ENCODE measurements around the gene RIOX2.
"Not testable (repeated sequence)": the region's sequence is repeated elsewhere in the genome, so short reads cannot be mapped to it uniquely, and the experiment has no call there.

Gene RIOX2

DNA sequence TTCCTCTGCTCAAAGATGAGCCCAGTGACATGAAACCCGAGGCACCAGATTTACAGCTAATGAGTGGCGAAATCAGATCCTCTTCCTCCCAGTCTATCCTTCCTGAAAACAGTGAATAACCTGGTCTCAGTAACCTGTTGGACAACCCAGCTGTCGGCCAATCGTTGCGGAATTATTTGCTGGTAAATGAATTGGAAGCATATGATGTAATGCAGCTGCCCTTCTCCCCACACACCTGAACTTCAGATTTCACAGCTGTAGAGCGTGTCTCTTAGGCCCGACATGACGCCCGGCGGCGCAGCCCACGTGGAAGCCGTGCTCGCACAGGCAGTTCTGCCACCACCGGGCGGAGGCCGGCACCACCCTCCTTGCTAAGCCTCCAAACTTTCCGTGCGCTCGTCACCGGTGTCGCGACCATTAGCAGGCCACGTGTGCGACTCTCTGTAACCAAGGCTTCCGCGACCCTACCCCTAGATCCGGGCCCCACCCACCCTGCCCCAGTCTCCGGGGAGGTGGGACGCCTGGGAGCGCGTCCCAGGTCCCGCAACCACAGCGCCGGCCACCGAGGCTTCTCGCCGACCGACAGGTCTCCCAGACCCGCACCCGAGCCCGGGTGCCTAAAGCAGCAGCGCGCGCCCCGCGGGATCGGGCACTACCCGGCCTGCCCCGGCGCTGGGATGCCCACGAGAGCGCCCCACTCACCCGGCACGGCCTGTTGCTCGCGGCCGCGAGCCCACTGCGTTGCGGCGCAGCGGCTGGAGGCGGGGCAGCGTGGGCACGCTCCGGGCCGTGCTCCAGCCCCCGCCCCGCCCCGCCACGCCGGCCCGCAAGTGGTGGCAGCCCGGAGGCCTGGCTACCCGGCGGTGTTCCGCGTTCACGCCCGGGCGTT is at the start of gene RIOX2:
Gene RIOX2 (minus strand): TSS at position 753 of the 889 bp plus-strand sequence. CDS start 4,838 bp downstream, outside the sequence.
- peak; percentile 62 for DNase-seq

DNA sequence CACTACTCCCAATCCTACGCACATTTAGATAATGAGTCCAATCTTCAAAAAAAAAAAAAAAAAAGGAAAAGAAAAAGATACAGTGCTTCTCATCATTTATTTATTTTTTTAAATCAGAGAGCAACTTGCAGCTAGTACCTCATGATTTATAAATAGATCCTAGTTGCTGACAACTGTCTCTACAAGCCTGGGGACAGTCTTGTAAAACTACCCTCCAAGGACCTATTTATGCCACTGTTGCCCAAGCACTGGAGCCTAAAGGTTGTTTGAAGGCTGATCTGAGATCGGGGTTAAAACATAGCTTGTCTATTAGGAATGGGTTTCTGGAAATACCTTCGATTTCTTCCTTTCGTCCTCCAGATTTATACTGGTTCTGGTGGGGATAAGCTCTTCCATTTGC is 48.2 kb upstream of the RIOX2 start:
- no peak for DNase-seq

DNA sequence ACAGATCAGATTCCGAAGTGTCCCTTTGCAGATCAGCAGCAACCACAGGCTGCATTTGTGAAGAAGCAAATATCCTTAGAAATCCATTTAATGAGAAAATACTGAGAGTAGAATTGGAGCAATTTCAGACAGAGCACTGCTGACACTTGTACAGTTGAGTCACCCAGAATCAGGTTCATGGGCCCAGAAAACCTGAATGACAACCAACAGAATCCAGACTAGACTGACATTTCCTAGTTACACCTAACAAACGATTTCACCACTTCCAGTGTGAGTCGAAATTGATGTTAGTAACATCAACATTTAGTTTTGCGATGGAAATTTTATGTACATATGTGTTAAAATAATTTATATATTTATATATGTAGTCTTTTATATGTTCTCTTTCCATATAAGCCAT is 46.1 kb upstream of the RIOX2 start:
- DNase-seq = no peak

DNA sequence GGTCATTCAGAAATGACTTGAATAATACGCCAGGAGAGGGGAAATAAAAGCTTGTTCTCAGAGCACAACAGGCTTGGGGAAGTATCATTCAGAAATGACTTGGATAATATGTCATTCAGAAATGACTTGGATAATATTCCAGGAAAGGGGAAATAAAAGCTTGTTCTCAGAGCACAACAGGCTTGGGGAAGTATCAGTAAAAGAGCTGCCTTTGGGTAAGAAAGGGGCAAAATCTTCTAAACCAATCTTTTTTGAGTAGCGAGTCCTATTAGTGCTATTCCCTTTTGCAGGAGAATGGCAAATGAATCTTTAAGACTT is 42.0 kb upstream of the RIOX2 start:
- DNase-seq = no peak

DNA sequence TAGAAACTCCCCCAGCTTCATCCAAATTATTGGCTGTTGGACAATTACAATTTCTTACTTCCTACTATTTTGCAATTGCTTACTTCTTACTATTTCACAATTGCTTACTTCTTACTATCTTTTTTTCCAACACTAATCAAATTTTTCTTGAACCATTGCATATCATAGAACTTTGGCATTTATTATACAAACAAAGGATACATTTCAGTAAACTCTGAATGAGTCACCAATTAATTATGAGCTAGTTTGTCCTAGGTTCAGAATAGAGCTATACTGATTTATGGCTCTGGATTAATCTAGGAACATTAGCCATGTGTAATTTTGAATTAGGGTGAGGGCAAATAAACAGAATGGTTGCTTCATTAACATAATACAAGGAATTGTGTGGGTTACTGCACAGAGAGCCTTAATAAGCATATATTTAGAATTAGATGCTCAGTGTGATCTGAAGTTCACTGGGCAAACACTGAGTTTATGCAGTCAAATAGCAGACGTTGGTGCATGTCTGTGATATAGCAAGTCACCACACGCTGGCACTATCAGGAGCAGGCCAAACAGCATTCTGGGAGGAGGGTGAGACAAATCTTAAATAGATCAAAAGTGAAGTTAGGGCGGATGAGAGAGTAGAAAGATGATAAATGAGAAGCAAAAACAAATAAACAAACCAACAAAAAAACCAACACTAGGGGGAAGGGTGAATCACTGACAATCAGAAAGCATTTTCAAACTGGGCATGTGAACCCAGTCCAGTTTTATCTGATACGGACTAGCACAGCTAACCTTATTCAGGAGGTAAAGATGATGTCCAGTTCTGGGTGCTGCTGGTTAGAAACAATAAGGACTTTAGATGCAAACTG is 41.4 kb upstream of the RIOX2 start:
- DNase-seq = no peak

DNA sequence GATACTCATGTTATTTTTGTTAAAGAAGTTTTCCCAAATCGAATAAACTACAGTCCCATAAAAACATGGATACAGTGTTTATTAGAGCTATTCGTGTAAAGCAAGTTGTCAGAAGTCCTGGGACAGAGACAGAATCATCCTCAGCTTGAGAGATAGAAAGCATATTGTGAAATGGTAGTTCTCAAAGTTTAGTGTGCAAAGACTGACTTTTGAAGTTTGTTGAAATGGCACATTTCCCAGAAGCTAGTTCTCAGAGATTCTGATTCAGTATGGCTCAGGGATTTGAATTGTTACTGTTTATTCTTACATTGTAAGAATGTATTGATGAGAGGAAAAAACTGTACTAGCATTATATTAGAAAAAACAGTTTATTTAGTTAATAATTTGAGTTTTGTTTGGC is 40.7 kb upstream of the RIOX2 start:
- no peak for DNase-seq

DNA sequence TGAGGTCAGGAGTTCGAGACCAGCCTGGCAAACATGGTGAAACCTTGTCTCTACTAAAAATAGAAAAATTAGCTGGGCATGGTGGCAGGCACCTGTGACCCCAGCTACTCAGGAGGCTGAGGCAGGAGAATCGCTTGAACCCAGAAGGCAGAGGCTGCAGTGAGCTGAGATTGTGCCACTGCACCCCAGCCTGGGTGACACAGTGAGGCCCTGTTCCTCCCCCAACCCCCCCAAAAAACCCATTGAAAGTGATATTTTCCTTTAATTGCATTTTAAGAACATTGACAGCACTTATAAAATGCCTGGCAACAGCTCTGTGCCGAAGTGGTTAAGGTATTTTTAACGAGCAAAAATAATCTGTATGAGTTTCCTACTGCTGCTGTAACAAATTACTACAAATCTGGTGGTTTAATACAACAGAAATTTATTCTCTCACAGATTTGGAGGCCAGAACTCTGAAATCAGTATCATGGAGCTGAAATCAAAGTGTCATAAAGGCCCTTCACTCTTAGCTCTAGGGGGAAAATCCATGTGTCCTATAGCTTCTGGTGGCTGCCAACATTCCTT is 38.7 kb upstream of the RIOX2 start:
- not testable (repeated sequence) for DNase-seq

DNA sequence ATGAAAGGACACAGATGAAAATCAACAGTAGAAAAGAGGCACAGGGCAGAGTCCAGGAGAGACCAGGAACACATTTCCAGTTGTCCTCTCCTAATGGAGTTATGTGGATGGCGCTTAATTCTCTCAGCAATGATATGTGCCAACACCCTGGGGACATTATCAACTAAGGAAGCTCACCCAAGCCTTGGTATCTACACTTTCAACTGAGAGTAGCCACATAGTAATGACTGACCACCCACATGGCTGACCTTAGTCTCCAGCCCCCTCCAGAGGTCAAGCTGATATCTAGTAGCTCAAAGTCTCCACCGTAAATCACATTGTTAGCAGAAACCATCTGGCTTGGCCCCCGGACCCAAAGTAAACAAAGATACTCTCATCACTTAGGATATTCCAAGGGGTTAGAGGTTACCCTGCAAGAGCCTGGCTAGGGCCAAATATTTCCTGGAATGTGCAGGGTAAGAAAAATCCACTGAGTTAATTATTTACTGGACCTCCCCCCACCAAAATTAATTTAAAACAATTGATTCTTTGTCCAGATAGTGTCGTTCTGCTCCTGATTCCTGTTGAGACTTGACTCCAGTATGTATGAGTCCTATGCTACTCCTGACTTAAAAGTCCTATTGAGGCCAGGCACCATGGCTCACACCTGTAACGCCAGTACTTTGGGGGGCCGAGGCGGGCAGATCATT is 38.1 kb upstream of the RIOX2 start:
- no peak for DNase-seq

DNA sequence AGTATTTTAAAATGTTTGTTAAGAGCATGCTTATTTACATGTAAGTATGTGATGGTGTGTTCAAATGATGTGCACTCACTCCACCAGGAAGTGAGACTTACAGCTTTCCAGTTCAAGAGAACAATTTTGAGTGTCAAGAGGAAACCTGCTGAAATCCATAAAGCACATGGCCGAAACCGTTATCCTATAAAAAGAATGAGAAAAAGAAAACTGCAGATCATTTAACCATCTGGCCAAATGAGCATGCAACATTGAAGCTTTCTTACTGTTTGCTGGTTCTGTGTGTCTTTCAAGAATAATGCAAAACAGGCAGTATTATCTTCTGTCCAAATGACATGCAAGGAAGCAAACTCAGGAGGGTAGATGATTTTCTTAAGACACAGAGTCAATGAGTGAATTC is 36.6 kb upstream of the RIOX2 start:
- no peak for DNase-seq

DNA sequence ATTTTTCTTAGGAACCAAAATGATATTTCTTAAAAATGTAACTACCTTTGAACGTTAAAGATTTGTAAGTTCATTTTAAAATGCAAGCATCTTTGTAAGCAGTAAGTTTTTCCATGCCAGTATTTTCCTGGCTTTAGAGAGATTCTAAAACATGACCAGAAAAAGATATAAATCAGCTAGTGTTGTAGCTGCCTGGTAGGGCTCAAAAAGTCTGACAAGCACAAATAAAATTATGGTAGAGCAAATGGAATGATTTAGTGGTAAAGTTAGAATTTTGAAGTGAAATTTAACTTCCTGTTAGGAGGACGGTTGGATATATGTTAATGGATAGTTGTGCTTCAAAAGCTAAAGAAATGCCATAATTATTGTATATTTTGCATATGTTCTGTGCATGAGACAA is 33.2 kb upstream of the RIOX2 start:
- DNase-seq = no peak

DNA sequence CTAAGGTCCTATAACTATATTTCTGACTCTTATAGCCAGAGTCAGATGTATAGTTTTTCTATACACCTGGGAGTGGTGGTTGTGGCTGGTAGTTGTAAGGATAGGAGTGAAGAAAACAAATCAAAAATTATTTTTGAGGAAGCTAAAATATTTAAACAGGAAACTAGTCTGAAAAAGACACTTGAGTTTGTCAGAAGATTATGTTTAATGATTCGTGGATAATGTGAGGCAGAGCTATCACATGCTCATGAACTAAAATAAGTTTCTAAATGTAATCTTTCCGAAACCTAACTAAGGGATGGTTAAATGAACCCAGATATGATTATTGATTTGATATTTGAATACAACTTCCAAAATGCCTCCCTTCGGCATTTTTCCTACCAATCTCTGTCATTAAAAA is 32.5 kb upstream of the RIOX2 start:
- no peak for DNase-seq

DNA sequence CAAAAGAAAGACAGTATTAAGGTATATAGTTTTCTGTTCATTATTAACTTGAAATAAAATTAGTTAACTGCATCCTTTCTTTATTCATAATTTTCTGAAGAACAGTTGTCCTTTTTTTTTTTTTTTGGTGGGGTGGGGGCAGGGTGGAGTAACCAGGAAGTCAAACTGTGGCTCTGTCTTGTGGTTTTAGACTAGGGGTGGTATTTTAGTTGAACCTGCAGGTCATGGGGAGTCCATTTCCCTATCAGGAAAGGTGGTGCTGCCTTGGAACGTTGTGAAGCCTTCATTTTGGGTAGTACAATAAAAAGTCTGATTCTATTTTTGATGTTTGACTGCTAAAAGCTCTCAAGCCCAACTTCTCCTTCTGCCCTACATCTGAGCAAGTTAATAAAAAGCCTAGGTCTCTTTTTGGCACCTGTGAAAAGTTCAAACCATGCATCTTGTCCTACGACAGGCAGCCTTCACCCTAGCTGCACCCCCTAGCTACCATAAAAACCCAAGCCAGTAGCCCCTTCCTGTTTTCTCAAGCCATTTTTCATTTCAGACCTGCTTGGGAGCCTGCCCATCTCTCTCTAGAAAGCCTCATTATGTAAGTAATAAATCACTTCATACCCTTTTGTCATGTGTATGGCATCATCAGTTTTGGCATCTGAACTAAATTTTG is 31.2 kb upstream of the RIOX2 start:
- no peak for DNase-seq

DNA sequence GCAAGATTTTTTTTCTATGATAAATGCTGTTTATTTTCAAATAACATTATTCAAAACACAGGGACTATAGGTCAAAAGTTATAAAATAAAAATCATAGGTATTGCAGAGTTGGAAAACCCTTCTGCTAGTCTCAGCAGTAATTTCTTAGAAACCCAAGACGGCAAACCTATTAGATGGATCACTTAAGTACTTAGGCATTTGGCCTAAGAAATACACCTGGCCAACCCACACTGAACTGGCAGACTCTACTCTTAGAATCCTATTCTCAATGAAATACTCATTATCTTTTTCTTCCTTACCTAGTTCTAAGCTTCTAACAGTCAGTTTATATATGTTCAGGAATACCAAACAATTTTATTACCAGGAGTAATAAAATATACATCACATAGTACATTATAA is 30.5 kb upstream of the RIOX2 start:
- DNase-seq = no peak

DNA sequence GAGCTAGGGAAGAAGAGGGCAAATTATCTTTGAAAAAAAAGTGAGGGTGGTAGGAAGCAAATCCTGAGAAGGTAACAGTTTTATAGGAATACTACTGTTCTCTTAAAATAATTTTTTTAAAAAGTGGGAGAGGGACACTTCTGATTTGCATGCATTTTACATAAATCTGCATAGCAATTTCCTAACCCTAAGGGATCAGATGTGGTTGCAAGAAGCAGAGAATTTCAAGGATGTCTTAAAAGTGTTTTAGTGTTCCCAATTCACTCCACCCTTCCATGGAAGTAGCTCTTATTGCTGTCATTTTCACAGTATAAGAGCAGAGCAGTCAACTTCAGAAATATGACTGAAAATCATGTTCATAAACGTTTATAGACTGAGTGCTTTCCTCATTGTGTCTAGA is 27.8 kb upstream of the RIOX2 start:
- no peak for DNase-seq

DNA sequence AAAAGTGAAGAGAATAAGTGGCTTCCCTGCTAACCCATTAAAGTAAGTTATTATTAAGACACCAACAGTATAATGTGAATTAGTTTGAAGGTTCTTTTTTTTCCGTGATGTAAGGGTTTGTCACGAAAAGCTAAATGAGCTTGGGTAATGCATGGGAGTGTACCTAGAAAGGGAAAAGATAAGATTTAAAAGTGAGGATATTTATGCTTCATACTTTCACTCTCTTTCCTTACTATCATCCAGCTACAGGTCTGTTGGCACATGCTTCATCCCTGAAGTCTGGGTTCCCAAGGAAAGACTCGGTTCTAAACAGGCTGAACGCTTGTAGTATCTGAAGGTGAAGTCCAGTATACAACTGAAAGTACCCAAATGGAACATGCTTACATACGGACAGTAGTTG is 26.9 kb upstream of the RIOX2 start:
- no peak for DNase-seq

DNA sequence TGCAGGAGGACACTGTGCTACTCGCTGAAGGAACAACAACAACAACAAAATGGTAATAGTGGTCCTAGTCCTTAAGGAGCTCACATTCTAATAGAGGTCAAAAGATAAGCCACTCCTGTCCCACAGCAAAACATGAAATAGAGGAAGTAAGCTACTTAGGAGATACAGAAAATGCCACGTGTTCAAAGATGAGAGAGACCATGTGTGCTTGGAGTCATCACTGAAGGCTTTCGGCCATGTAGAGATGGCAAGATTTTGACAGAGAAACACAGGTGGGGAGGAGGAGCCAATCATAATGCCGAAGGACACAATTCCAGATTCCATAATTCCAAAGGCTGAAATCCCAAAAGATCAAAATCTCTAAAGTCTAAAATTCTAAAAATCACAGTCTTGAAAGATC is 24.8 kb upstream of the RIOX2 start:
- DNase-seq = no peak

DNA sequence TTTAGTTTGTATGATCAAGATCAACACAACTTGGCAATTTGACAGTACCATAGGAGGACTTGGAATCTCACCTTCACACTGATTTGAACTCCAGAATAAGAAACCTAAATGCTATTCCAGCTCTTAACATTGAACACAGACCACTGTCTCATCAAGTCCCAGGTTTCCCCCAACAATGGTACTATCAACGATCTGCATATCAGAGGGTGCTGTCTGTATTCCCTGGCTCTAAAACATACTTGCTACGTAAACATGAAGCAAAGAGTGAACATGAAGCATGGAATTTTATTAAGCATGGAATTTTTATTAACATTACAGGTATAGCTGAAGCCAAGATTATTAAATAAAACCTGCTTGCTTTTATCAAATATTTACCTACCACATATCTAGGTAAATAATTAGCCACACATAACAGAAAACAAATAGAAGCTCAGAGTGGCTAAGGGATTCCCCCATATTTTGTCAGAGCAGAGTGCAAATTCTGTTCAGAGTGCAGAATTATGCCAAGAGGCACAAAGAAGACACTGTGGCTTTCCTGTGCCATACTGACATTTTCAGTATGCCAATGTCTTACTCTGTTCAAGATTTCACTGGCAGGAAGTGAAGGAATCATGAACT is 22.2 kb upstream of the RIOX2 start:
- no peak for DNase-seq

DNA sequence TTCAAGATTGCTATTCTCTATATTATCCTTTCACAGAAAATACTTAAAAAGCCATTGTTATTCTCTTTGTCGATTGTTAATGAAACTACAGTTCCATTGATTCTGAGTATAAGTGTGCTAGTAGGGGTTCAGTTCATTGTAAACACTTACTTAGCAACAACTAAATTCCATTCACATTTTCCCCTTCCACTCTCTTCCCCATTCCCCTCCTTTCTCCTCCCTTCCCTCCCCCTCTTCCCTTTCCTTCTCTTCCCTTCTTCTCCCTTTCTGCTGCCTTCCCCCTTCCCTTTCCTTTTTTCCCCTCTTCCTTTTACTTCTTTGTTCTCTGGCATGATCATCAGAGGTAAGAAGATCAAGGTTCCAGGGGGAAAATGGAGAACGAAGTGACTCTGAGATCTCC is 21.3 kb upstream of the RIOX2 start:
- no peak for DNase-seq

DNA sequence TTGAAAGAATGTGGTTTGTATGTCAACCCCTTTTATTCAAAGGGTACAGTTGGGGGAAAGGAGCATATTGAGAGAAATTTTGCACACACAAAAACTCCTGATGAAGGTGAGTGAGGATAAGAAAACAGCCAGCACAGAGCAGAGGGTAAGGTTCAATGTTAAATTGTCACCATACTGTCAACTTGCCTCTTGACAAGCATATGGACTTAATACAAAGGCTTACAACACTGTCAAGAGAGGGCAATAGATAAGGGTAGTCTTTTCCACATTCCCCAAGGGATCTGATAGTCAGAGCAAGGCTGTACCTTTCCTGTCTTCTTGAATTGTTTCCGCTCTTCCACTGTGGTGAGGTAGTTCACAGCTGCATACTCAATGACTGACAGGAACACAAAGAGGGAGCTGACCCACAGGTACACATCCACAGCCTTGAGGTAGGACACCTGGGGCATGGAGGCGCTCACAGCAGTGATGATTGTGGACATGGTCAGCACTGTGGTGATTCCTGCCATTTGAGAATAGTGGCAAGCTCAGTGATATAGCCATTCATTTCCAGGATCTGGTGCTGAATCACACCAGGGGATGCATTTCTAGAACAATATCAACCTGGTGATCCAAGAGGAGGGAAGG is 20.4 kb upstream of the RIOX2 start:
- DNase-seq = no peak

DNA sequence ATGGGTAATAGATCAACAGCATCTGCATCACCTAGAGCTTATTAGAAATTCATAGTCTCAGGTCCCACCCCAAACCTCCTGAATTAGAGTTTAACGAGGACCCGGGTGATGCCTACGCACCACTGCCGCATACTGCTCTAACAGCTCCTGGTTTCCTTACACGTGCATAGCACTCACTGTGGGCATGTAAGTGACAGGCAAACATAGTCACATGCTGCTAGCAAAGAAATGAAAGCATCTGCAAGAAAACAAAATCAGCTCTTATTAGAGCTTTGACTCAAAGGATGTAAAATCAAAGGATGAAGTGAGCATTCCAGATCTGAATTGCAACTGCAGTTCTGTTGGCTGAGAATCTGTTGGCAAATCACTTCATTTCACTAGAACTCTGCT is 19.1 kb upstream of the RIOX2 start:
- no peak for DNase-seq

DNA sequence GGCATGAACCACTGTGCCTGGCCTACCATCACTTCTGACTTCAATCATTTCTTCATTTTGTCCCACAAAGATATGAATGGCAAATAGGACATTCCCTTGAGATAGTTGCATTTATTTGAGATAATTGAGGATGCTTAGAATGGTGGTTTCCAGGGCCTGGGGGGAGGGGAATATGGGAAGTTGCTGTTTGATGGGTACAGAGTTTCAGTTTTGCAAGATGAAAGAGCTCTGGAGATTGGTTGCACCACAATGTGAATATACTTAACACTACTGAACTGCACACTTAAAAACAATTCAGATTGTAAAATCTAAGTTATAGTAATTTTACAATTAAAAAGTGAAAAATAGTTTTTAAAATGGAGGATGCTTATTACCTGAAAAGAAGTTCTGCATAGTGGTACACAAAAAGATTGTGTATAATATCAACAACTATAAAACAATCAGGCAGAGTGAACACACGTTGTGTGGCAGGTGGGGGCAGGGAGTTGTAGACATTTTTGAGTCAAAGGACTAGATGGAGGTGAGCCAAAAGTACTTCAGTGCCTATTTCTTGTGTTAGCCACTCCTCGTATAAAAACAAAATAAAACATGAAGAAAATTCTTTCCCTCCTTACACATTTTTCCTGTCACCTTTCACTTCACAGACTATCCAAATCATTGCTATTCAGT is 18.5 kb upstream of the RIOX2 start:
- DNase-seq = no peak

All from NCI-H1105 (cell line).